ENCODE measurements around the gene KCTD13. TPM values are rescaled to one million over a fixed set of nuclear protein-coding genes. Genes with fewer than 3 reads are reported as not detected.
A peak's percentile ranks its signal among the peaks of the same experiment; 100 is the strongest.
"Not testable (repeated sequence)": the region's sequence is repeated elsewhere in the genome, so short reads cannot be mapped to it uniquely, and the experiment has no call there.

Gene KCTD13
- total RNA-seq, 4 donors from 2014 or later, result 40.3 to 110 (median 57.4) TPM

DNA sequence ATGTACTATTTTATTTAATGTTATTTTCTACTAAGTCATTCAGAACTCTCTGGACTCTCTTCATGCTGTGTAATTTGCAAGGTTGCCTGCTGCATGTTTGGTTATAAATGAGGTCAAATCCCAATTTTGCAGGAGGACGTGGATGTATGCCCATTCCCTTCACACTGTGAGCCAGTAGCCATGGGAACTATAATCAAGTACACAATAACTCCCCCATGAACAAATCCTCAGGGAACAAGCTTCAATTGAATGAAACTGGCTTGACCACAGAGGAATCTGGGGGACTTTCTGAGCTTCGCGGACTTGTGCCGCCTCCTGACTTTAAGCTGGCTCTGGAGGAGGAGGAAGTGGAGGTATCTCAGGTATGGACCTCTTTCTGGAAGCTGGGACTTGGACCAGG lies 14.6 kb upstream of the KCTD13 start:
- Histone ChIP-seq H3K4me3 (no peak overlapping the region), H3K36me3 (no peaks in the 10 kb centered on the region), H3K27ac (no peak overlapping the region), H3K27me3 (no peaks in the 10 kb centered on the region), H3K9me3 (no peaks in the 10 kb centered on the region), H3K4me1 (peaks cover 0 to 19% (median 9%) of the 10 kb centered on the region in 4 donors)
- in situ Hi-C loops (cut with MboI; ENCODE audit: low pct_ligation_motif_present in 1 of 4, low pct_unique_long_range_greater_than_20kb in 1 of 4, low sequenced_read_pairs in 3 of 4) (no loop called here), intact Hi-C loops (cut with DNase I; ENCODE audit: low total_unique reads) (no loop called here)
- TF ChIP-seq POLR2AphosphoS5 (IDR thresholded peaks at IDR 0.05) (no peak), POLR2A (IDR thresholded peaks at IDR 0.05) (no peak), EP300 (IDR thresholded peaks at IDR 0.05; ENCODE audit: low read depth) (no peak)
- WGBS, 2 donors (ENCODE audit: low coverage in 1 of 2), result 57 to 81% methylated on average over 1 to 4 of the region's 4 CpGs
- no peak for DNase-seq

DNA sequence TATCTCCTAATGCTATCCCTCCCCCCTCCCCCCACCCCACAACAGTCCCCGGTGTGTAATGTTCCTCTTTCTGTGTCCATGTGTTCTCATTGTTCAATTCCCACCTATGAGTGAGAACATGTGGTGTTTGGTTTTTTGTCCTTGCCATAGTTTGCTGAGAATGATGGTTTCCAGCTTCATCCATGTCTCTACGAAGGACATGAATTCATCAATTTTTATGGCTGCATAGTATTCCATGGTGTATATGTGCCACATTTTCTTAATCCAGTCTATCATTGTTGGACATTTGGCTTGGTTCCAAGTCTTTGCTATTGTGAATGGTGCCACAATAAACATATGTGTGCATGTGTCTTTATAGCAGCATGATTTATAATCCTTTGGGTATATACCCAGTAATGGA lies 5.7 kb upstream of the KCTD13 start:
- in situ Hi-C loops (cut with MboI; ENCODE audit: low pct_ligation_motif_present in 1 of 4, low pct_unique_long_range_greater_than_20kb in 1 of 4, low sequenced_read_pairs in 3 of 4); DNase-seq; H3K27ac ChIP-seq; H3K9me3 ChIP-seq; H3K4me3 ChIP-seq; H3K27me3 ChIP-seq; intact Hi-C loops (cut with DNase I; ENCODE audit: low total_unique reads); H3K36me3 ChIP-seq: not testable (repeated sequence)
- 86 to 98% methylated on average over 1 to 2 of the region's 2 CpGs for WGBS, 2 donors (ENCODE audit: low coverage in 1 of 2)
- peaks cover 6 to 16% (median 8%) of the 10 kb centered on the region in 4 donors for H3K4me1 ChIP-seq

DNA sequence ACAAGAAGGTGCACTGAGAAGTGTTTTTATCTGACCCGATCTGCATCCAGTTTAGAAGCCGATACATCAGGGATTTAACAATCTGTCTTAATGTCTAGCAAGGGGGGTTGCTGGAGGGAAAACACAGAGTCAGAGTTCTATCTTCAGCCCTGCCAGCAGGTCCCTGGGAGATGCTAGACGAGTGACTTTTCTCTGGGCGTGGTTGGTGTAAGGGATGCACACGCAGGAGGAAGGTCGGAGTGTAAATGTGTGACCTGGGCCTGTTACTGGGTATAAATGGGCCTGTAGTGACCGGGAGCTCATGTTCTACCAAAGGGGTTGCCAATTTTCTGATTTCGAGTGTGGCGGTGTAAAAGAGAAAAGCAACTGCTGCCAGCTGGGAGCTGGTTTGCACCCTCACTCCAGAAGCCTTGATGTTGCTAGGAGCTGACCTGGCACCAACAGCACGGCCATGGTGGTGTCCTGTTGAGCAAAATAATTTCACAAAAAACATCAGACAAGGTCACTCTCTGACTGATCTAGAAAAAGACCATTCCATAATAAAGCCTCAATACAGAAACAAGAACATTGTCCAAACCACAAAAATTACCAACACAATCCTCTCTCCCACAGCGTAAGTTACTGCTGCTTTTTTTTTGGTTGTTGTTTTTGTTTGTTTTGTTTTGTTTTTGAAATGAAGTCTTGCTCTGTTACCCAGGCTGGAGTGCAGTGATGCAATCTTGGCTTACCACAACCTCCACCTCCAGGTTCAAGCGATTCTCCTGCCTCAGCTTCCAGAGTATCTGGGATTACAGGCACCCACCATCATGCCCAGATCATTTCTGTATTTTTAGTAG lies 1.3 kb upstream of the KCTD13 start:
- in situ Hi-C loops (cut with MboI; ENCODE audit: low pct_ligation_motif_present in 1 of 4, low pct_unique_long_range_greater_than_20kb in 1 of 4, low sequenced_read_pairs in 3 of 4), result no loop called here
- TF ChIP-seq, protein P1, sequence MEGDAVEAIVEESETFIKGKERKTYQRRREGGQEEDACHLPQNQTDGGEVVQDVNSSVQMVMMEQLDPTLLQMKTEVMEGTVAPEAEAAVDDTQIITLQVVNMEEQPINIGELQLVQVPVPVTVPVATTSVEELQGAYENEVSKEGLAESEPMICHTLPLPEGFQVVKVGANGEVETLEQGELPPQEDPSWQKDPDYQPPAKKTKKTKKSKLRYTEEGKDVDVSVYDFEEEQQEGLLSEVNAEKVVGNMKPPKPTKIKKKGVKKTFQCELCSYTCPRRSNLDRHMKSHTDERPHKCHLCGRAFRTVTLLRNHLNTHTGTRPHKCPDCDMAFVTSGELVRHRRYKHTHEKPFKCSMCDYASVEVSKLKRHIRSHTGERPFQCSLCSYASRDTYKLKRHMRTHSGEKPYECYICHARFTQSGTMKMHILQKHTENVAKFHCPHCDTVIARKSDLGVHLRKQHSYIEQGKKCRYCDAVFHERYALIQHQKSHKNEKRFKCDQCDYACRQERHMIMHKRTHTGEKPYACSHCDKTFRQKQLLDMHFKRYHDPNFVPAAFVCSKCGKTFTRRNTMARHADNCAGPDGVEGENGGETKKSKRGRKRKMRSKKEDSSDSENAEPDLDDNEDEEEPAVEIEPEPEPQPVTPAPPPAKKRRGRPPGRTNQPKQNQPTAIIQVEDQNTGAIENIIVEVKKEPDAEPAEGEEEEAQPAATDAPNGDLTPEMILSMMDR (IDR thresholded peaks at IDR 0.05), result no peak
- TF ChIP-seq EP300 (IDR thresholded peaks at IDR 0.05; ENCODE audit: low read depth), result no peak
- intact Hi-C loops (cut with DNase I; ENCODE audit: low total_unique reads), result no loop called here
- H3K36me3 ChIP-seq, result peaks cover 0 to 8% (median 2%) of the 10 kb centered on the region in 4 donors
- H3K9me3 ChIP-seq, result no peaks in the 10 kb centered on the region
- H3K27me3 ChIP-seq, result no peaks in the 10 kb centered on the region
- peak overlapping the region in 3 of 4 donors; percentile 92 to 100 (median 93) for H3K4me3 ChIP-seq
- peaks cover 14 to 23% (median 21%) of the 10 kb centered on the region in 4 donors for H3K4me1 ChIP-seq
- DNase-seq, result no peak
- WGBS, 2 donors (ENCODE audit: low coverage in 1 of 2), result 50 to 51% methylated on average over 5 to 12 of the region's 12 CpGs
- peak overlapping the region; percentile 87 to 96 (median 92) for H3K27ac ChIP-seq

DNA sequence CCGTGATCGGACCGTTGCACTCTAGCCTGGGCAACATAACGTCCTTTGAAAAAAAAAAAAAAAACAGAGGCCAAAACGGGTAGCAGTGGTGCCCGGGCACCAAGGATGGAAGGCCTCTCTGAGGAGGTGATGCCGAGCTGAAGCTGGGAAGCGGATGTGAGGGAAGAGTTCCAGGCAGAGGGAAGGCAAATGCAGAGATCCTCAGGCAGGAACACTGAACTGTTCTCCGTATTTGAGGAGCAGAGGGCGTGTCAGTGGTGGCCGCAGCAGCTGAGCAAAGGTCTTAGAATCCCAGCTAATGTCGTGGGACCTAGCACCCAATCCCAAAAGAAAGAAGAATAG lies 656 bp upstream of the KCTD13 start:
- Histone ChIP-seq H3K4me1 (peaks cover 14 to 23% (median 21%) of the 10 kb centered on the region in 4 donors), H3K9me3 (no peaks in the 10 kb centered on the region), H3K4me3 (peak overlapping the region; percentile 92 to 100 (median 93)), H3K27me3 (no peaks in the 10 kb centered on the region), H3K36me3 (peaks cover 0 to 12% (median 3%) of the 10 kb centered on the region in 4 donors), H3K27ac (peak overlapping the region; percentile 87 to 96 (median 92))
- intact Hi-C loops (cut with DNase I; ENCODE audit: low total_unique reads) (no loop called here), in situ Hi-C loops (cut with MboI; ENCODE audit: low pct_ligation_motif_present in 1 of 4, low pct_unique_long_range_greater_than_20kb in 1 of 4, low sequenced_read_pairs in 3 of 4) (no loop called here)
- 3 to 4% methylated on average over 5 to 12 of the region's 12 CpGs for WGBS, 2 donors (ENCODE audit: low coverage in 1 of 2)
- DNase-seq, result peak; percentile 47
- no peak for TF ChIP-seq EP300 (IDR thresholded peaks at IDR 0.05; ENCODE audit: low read depth)
- TF ChIP-seq, protein P1 (IDR thresholded peaks at IDR 0.05), result no peak

DNA sequence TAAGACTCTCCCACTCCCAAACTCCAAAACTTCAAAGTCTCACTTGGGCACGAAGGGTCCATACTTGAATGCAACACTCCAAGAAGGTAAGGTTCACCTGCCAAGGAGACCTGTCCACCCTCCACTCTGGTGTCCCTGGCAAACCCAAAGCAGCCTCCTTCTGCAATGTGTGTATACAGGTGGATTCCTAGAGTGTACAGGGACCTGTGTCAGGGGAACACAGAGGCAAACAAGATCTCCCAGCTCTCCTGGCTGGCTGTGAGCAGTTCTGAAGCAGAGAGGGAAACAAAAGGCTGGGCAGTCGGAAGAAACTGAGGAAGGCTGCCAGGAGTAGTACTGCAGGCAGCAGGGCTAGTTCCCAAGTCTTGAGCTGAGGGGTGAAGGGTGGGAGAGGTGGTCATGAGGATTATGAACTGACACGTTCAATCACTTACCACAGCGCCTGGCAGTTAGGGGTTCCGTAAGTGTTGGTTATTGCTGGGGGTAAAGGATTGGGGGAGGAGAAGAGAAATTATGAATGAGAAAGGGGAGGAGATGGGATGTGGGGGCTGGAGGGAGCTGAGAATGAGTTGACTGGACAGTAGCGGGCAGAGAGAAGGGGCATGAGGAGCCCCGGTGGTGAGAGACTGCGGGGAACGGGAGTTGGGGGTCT lies 795 bp downstream of the KCTD13 start:
- WGBS, 2 donors (ENCODE audit: low coverage in 1 of 2), result 5% methylated on average over 4 to 9 of the region's 9 CpGs
- Histone ChIP-seq H3K36me3 (peaks cover 0 to 20% (median 3%) of the 10 kb centered on the region in 4 donors), H3K27ac (peak overlapping the region; percentile 87 to 96 (median 92)), H3K4me3 (peak overlapping the region; percentile 92 to 100 (median 93)), H3K4me1 (peaks cover 14 to 23% (median 21%) of the 10 kb centered on the region in 4 donors), H3K27me3 (no peaks in the 10 kb centered on the region), H3K9me3 (no peaks in the 10 kb centered on the region)
- in situ Hi-C loops (cut with MboI; ENCODE audit: low pct_ligation_motif_present in 1 of 4, low pct_unique_long_range_greater_than_20kb in 1 of 4, low sequenced_read_pairs in 3 of 4) (no loop called here), intact Hi-C loops (cut with DNase I; ENCODE audit: low total_unique reads) (no loop called here)
- TF ChIP-seq, protein P1 (IDR thresholded peaks at IDR 0.05), result no peak
- no peak for TF ChIP-seq POLR2AphosphoS5 (IDR thresholded peaks at IDR 0.05)
- TF ChIP-seq EP300 (IDR thresholded peaks at IDR 0.05; ENCODE audit: low read depth), result no peak
- no peak for TF ChIP-seq POLR2A (IDR thresholded peaks at IDR 0.05)
- DNase-seq, result no peak
